Measurements from ENCODE around the gene SKIC2.

SKIC2 gene

DNA sequence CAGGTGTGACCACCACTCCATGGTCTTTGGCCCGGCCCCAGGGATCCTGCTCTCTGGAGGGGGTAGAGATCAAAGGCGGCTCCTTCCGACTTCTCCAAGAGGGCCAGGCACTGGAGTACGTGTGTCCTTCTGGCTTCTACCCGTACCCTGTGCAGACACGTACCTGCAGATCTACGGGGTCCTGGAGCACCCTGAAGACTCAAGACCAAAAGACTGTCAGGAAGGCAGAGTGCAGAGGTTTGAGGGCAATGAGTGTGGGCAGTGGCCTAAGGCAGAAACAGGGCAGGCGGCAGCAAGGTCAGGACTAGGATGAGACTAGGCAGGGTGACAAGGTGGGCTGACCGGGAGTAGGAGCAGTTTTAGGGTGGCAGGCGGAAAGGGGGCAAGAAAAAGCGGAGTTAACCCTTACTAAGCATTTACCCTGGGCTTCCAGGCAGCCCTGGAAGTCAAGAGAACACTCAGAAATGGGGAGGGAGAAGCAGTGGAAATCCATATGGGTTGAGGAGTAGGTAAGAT is 12.5 kb upstream of the SKIC2 start:
- Histone ChIP-seq H3K4ac (ENCODE audit: low read depth, low read length) (no peak overlapping the region), H3K23ac (ENCODE audit: low read length) (no peak overlapping the region), H4K8ac (ENCODE audit: low read depth, low read length) (no peak overlapping the region), H3K4me3 (ENCODE audit: low read length) (no peak overlapping the region), H3K4me1 (ENCODE audit: control insufficient read depth, low read depth, low read length) (no peaks in the 10 kb centered on the region), H3K18ac (ENCODE audit: low read length) (no peak overlapping the region), H3K79me2 (ENCODE audit: control insufficient read depth, insufficient read depth, low read length) (no peaks in the 10 kb centered on the region), H3K79me1 (ENCODE audit: low read length) (no peaks in the 10 kb centered on the region), H3K36me3 (ENCODE audit: control insufficient read depth, insufficient read depth, low read length) (no peaks in the 10 kb centered on the region), H3K4me2 (ENCODE audit: low read length) (no peak overlapping the region), H3K27ac (ENCODE audit: low read depth, low read length) (no peak overlapping the region), H3K9ac (ENCODE audit: low read length) (no peak overlapping the region), H2BK5ac (ENCODE audit: low read length) (no peak overlapping the region), H3K27me3 (ENCODE audit: insufficient read depth, low read length, poor library complexity) (no peaks in the 10 kb centered on the region), H2BK120ac (ENCODE audit: low read depth, low read length) (no peak overlapping the region), H3K56ac (ENCODE audit: low read length) (no peak overlapping the region), H2AK5ac (ENCODE audit: low read length) (no peak overlapping the region), H2BK15ac (replicated peaks; ENCODE audit: low read depth) (no peak overlapping the region), H4K5ac (ENCODE audit: low read length) (no peak overlapping the region)
- WGBS (ENCODE audit: extremely low coverage, insufficient coverage, low lambda C conversion rate) = no CpG with 5 or more reads among the region's 11 CpGs
- no peak for DNase-seq

DNA sequence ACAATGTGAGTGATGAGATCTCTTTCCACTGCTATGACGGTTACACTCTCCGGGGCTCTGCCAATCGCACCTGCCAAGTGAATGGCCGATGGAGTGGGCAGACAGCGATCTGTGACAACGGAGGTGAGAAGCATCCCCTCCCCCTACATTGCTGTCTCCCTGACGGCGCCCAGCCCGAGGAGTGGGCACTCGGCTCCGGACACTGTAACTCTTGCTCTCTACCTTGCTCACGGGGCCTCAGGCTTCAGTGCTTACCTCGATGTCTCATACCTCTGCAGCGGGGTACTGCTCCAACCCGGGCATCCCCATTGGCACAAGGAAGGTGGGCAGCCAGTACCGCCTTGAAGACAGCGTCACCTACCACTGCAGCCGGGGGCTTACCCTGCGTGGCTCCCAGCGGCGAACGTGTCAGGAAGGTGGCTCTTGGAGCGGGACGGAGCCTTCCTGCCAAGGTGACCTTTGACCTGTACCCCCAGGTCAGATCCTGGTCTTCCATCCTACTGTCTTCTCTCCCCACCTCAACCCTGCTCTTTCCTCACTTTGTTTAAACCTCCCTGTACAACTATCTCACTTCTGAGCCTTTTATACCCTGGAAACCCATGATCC is 11.8 kb upstream of the SKIC2 start:
- WGBS (ENCODE audit: extremely low coverage, insufficient coverage, low lambda C conversion rate) = no CpG with 5 or more reads among the region's 24 CpGs
- no peak overlapping the region for H3K18ac ChIP-seq (ENCODE audit: low read length)
- no peaks in the 10 kb centered on the region for H3K79me2 ChIP-seq (ENCODE audit: control insufficient read depth, insufficient read depth, low read length)
- no peak for DNase-seq
- H4K5ac ChIP-seq (ENCODE audit: low read length) = no peak overlapping the region
- no peak overlapping the region for H3K56ac ChIP-seq (ENCODE audit: low read length)
- H3K36me3 ChIP-seq (ENCODE audit: control insufficient read depth, insufficient read depth, low read length) = no peaks in the 10 kb centered on the region
- H3K4me1 ChIP-seq (ENCODE audit: control insufficient read depth, low read depth, low read length) = no peaks in the 10 kb centered on the region
- H3K9ac ChIP-seq (ENCODE audit: low read length) = no peak overlapping the region
- H3K4ac ChIP-seq (ENCODE audit: low read depth, low read length) = no peak overlapping the region
- H2BK120ac ChIP-seq (ENCODE audit: low read depth, low read length) = no peak overlapping the region
- H3K27me3 ChIP-seq (ENCODE audit: insufficient read depth, low read length, poor library complexity) = no peaks in the 10 kb centered on the region
- no peak overlapping the region for H3K4me2 ChIP-seq (ENCODE audit: low read length)
- no peak overlapping the region for H3K4me3 ChIP-seq (ENCODE audit: low read length)
- H3K27ac ChIP-seq (ENCODE audit: low read depth, low read length) = no peak overlapping the region
- H2BK5ac ChIP-seq (ENCODE audit: low read length) = no peak overlapping the region
- H3K23ac ChIP-seq (ENCODE audit: low read length) = no peak overlapping the region
- H3K79me1 ChIP-seq (ENCODE audit: low read length) = no peaks in the 10 kb centered on the region
- no peak overlapping the region for H4K8ac ChIP-seq (ENCODE audit: low read depth, low read length)
- no peak overlapping the region for H2BK15ac ChIP-seq (replicated peaks; ENCODE audit: low read depth)
- no peak overlapping the region for H2AK5ac ChIP-seq (ENCODE audit: low read length)

DNA sequence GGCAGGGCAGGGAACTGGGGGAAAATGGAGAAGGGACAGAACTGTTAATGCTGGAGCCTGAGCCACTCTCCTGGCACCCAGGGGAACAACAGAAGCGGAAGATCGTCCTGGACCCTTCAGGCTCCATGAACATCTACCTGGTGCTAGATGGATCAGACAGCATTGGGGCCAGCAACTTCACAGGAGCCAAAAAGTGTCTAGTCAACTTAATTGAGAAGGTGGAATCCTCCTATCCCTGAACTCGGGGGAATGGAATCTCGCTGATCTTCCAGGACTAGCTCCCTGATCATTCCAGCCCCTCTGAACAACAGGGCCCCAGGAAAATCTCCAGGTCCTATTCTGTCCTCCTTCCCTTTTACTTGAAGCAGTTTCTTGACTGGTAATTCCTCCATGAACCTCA is 11.1 kb upstream of the SKIC2 start:
- WGBS (ENCODE audit: extremely low coverage, insufficient coverage, low lambda C conversion rate) = no CpG with 5 or more reads among the region's 4 CpGs
- Histone ChIP-seq H3K23ac (ENCODE audit: low read length) (no peak overlapping the region), H2BK120ac (ENCODE audit: low read depth, low read length) (no peak overlapping the region), H4K5ac (ENCODE audit: low read length) (no peak overlapping the region), H2BK5ac (ENCODE audit: low read length) (no peak overlapping the region), H3K9ac (ENCODE audit: low read length) (no peak overlapping the region), H3K4ac (ENCODE audit: low read depth, low read length) (no peak overlapping the region), H2BK15ac (replicated peaks; ENCODE audit: low read depth) (no peak overlapping the region), H3K4me2 (ENCODE audit: low read length) (no peak overlapping the region), H3K18ac (ENCODE audit: low read length) (no peak overlapping the region), H3K27ac (ENCODE audit: low read depth, low read length) (no peak overlapping the region), H3K4me3 (ENCODE audit: low read length) (no peak overlapping the region), H3K27me3 (ENCODE audit: insufficient read depth, low read length, poor library complexity) (no peaks in the 10 kb centered on the region), H3K36me3 (ENCODE audit: control insufficient read depth, insufficient read depth, low read length) (no peaks in the 10 kb centered on the region), H3K4me1 (ENCODE audit: control insufficient read depth, low read depth, low read length) (no peaks in the 10 kb centered on the region), H4K8ac (ENCODE audit: low read depth, low read length) (no peak overlapping the region), H3K79me1 (ENCODE audit: low read length) (no peaks in the 10 kb centered on the region), H3K56ac (ENCODE audit: low read length) (no peak overlapping the region), H3K79me2 (ENCODE audit: control insufficient read depth, insufficient read depth, low read length) (no peaks in the 10 kb centered on the region), H2AK5ac (ENCODE audit: low read length) (no peak overlapping the region)
- no peak for DNase-seq

DNA sequence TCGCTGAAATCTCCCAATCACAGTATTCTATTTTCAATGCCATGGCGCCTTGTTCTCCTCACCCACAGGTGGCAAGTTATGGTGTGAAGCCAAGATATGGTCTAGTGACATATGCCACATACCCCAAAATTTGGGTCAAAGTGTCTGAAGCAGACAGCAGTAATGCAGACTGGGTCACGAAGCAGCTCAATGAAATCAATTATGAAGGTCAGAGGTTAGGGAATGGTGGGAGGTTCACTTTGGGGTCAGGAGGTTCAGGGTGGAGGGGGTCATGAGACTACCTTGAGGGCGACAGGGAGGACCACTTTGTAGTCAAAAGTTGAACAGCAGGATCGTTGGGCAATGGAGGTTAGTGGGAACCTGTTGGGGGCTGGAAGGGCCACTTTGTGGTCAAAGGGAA is 10.7 kb upstream of the SKIC2 start:
- DNase-seq = no peak
- no peak overlapping the region for H2BK5ac ChIP-seq (ENCODE audit: low read length)
- no peak overlapping the region for H4K5ac ChIP-seq (ENCODE audit: low read length)
- H3K4me3 ChIP-seq (ENCODE audit: low read length) = no peak overlapping the region
- H3K18ac ChIP-seq (ENCODE audit: low read length) = no peak overlapping the region
- H3K4me2 ChIP-seq (ENCODE audit: low read length) = no peak overlapping the region
- no peak overlapping the region for H2AK5ac ChIP-seq (ENCODE audit: low read length)
- no peak overlapping the region for H3K27ac ChIP-seq (ENCODE audit: low read depth, low read length)
- no peak overlapping the region for H3K23ac ChIP-seq (ENCODE audit: low read length)
- H3K56ac ChIP-seq (ENCODE audit: low read length) = no peak overlapping the region
- no peaks in the 10 kb centered on the region for H3K36me3 ChIP-seq (ENCODE audit: control insufficient read depth, insufficient read depth, low read length)
- H3K4me1 ChIP-seq (ENCODE audit: control insufficient read depth, low read depth, low read length) = no peaks in the 10 kb centered on the region
- H3K27me3 ChIP-seq (ENCODE audit: insufficient read depth, low read length, poor library complexity) = no peaks in the 10 kb centered on the region
- H2BK120ac ChIP-seq (ENCODE audit: low read depth, low read length) = no peak overlapping the region
- no peak overlapping the region for H3K9ac ChIP-seq (ENCODE audit: low read length)
- H3K4ac ChIP-seq (ENCODE audit: low read depth, low read length) = no peak overlapping the region
- WGBS (ENCODE audit: extremely low coverage, insufficient coverage, low lambda C conversion rate) = no CpG with 5 or more reads among the region's 5 CpGs
- H3K79me1 ChIP-seq (ENCODE audit: low read length) = no peaks in the 10 kb centered on the region
- H2BK15ac ChIP-seq (replicated peaks; ENCODE audit: low read depth) = no peak overlapping the region
- H4K8ac ChIP-seq (ENCODE audit: low read depth, low read length) = no peak overlapping the region
- H3K79me2 ChIP-seq (ENCODE audit: control insufficient read depth, insufficient read depth, low read length) = no peaks in the 10 kb centered on the region

DNA sequence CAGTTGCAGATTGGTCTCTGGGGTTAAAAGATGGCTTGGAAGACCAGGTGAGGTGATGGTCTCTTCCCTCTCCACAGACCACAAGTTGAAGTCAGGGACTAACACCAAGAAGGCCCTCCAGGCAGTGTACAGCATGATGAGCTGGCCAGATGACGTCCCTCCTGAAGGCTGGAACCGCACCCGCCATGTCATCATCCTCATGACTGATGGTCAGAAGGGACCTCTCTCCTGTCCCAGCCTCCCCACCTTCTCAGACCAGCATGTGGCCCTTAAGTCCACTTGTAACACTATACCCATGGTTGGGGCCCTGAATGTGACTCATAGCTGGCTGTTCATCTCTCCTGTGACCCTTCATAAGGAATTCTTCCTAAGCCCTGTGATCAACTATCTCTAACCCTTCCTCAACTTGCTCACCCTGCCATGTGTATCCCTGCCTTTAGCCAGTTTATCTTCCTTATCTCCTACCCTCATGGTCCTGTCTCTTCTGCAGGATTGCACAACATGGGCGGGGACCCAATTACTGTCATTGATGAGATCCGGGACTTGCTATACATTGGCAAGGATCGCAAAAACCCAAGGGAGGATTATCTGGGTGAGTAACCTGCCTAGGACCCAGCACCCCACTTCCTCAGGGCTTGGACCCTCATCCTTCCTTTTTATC is 10.1 kb upstream of the SKIC2 start:
- Histone ChIP-seq H3K4me3 (ENCODE audit: low read length) (no peak overlapping the region), H3K27me3 (ENCODE audit: insufficient read depth, low read length, poor library complexity) (no peaks in the 10 kb centered on the region), H4K8ac (ENCODE audit: low read depth, low read length) (no peak overlapping the region), H4K5ac (ENCODE audit: low read length) (no peak overlapping the region), H3K79me2 (ENCODE audit: control insufficient read depth, insufficient read depth, low read length) (no peaks in the 10 kb centered on the region), H2BK15ac (replicated peaks; ENCODE audit: low read depth) (no peak overlapping the region), H2BK5ac (ENCODE audit: low read length) (no peak overlapping the region), H3K4me1 (ENCODE audit: control insufficient read depth, low read depth, low read length) (no peaks in the 10 kb centered on the region), H2BK120ac (ENCODE audit: low read depth, low read length) (no peak overlapping the region), H3K18ac (ENCODE audit: low read length) (no peak overlapping the region), H3K56ac (ENCODE audit: low read length) (no peak overlapping the region), H2AK5ac (ENCODE audit: low read length) (no peak overlapping the region), H3K79me1 (ENCODE audit: low read length) (no peaks in the 10 kb centered on the region), H3K36me3 (ENCODE audit: control insufficient read depth, insufficient read depth, low read length) (peaks cover 2% of the 10 kb centered on the region), H3K23ac (ENCODE audit: low read length) (no peak overlapping the region), H3K4me2 (ENCODE audit: low read length) (no peak overlapping the region), H3K4ac (ENCODE audit: low read depth, low read length) (no peak overlapping the region), H3K9ac (ENCODE audit: low read length) (no peak overlapping the region), H3K27ac (ENCODE audit: low read depth, low read length) (no peak overlapping the region)
- WGBS (ENCODE audit: extremely low coverage, insufficient coverage, low lambda C conversion rate) = no CpG with 5 or more reads among the region's 6 CpGs
- no peak for DNase-seq
